Islet of Langerhans (tissue), 1 donor: Measurements from ENCODE around the gene ADAMTS19.
"Not testable (repeated sequence)": the region's sequence is repeated elsewhere in the genome, so short reads cannot be mapped to it uniquely, and the experiment has no call there.

Source experiments
- FAIRE-seq: peaks from one replicate; lab custom pipeline; 2011; peaks lifted over from hg19 to GRCh38; lab: Jason Lieb, UNC

ADAMTS19 gene

DNA sequence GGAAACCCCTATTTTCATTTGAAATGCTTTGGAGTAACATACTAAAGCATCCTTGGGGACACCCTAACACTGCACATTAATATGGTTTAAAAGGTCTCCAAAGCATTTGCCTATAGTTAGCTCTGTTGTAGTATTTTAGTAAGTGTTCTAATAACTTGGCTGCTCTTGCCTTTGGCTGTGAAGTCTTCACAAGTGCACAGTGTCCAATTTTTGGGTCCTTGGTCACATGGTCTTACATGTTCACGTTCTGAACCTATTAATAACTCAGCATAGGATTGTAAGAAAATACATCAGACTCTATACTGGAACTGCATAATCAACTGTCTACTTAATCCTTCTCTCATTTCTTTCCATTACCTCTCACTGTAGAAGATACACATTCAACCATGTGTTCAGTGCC is 17.4 kb downstream of the ADAMTS19 start:
- FAIRE-seq: no peak

- FAIRE-seq: no peak
These were observed 21.1 kb downstream of the ADAMTS19 start for GRCh38 chr5:129481161-129481560.

DNA sequence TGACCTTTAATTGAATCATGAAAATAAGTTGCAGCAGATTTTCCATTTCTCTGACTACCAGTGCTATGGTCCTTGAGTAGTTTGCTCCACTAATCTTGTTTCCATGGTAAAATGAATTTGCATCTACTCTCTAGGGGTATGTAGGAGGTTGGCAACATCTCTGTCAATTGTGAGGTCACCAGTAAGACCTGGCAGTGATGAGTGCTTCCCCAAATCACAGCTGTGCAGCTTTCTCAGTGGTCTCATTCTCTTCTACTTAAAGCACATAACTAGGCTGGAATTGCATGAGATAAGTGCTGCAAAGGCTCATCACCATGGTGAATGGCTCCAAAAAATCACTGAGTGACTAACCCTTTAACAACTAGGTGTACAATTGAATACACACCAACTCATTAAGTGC is 36.3 kb downstream of the ADAMTS19 start:
- no peak for FAIRE-seq

GRCh38 chr5:129496864-129497595 is 36.9 kb downstream of the ADAMTS19 start:
- no peak for FAIRE-seq

DNA sequence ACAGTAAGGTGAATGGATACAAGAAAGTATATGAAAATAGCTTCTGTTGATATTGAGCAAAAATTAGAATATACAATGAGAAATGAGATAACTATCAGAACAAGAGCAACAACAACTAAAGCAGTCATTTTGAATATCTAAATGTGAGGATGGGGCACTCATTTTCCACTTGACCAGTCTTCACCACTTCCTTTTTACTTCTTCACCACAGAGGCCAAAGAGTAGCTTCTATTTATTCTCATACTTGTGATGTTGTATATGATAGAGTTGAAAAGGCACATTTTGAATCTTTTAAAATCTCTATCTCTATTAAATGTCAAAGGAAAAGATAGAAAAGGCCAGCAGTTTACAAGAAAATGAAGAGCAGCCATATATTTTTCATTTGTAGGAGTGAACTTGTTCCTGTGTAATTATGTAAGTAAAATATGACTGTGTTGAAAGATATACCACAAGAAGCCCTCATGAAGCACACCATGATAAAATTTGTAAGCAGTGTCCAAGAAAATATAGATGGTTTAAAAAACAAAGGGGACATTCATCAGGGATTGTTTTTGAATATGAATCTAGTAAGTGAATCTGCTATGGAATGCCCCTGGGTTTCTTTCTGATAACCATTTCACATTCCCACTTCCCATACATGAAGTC is 39.2 kb downstream of the ADAMTS19 start:
- no peak for FAIRE-seq

DNA sequence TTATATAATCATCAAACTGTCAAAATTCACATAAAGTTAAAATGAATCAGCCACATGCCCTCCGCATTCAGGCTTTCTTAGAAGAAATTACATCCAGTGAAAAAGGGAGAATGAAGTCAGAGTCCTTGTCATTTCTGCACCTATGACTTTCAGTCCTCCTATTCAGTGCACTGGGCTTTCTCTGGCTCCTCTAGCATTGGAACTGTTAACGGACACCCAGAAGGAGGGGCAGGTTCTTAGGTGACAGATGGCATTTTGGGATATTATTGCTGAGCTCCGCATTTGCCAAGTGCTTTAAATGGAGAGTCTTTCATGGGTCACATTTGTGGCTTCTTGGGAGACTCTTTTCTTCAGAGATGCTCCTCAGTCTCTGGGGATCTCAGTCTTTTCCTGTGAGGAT is 40.0 kb downstream of the ADAMTS19 start:
- FAIRE-seq: no peak

GRCh38 chr5:129506086-129506485 is 46.0 kb downstream of the ADAMTS19 start:
- FAIRE-seq: no peak

DNA sequence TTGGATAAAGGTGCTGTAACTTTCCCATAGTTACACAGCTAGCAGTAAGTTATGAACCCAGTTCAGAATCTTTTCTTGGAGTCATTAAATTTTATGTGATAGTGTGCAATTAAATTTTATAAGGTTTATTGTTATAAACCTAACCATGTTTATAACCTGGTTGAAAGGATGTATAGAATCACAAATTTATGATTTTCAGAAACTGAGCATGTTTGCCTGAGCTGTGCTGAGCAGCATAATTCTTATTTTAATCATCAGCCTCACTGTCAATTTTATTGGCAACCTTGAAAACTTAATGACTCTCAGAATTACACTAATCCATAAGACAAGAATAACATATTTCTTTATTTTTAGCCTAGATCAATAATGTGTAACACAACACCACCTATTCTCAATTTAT is 46.9 kb downstream of the ADAMTS19 start:
- FAIRE-seq: no peak

DNA sequence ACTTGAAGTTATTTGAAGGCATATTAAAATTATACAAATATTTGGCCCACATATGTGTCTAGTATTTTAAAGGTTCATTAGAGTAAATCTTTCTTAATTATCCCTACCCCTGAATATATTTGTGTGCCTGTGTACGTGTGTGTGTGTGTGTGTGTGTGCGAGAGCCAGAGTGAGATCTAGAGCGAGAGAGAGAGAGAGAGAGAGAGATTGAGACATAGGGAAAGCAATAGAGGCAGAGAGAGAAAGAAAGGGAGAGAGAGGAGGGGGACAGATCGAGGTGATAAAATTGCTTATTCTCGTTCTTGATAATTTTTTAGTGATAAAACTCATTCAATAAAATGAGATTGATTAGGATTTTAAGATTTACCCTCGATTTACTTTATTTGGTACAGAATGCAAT is 47.4 kb downstream of the ADAMTS19 start:
- FAIRE-seq: no peak

GRCh38 chr5:129508606-129509005 is 48.5 kb downstream of the ADAMTS19 start:
- no peak for FAIRE-seq

- no peak for FAIRE-seq
These were observed 49.4 kb downstream of the ADAMTS19 start for GRCh38 chr5:129509363-129509975.

DNA sequence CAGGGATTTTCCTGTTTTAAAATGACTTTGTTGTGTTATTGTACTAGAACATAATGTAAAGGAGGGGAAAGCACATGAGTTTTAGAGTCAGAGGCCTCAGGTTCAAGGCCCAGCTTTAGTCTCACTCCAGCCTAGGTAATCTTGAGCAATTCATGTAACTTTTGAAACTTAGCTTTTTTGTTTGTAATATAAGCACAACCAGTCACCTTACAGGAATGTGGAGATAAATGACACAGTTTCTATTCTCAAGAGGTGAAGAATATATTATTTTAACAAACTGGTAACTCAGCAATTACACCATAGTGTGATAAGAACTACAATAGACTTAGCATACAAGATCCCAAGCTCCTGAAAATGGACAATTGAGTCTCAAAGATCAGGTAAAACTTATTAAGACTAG is 51.2 kb downstream of the ADAMTS19 start:
- no peak for FAIRE-seq

DNA sequence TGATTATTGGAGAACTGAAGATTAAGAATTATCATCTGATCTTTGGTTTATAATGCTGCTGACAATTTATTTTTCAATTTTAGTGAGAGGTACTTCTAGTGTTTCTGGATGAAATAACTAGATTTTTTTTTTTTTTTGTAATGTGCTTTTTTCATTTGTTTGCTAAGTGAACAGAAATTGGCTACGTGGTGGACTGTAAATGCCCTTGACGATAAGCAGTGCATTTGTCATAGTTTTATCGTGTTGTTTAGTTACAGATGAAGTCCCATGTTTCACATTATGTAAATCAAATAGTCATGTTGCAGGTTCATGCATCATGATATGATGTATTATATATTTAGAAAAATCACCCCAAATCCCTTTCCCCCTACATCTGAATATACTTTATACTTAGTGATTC is 81.0 kb downstream of the ADAMTS19 start:
- FAIRE-seq: no peak

- FAIRE-seq: no peak
These were observed 81.7 kb downstream of the ADAMTS19 start for GRCh38 chr5:129541648-129542251.

DNA sequence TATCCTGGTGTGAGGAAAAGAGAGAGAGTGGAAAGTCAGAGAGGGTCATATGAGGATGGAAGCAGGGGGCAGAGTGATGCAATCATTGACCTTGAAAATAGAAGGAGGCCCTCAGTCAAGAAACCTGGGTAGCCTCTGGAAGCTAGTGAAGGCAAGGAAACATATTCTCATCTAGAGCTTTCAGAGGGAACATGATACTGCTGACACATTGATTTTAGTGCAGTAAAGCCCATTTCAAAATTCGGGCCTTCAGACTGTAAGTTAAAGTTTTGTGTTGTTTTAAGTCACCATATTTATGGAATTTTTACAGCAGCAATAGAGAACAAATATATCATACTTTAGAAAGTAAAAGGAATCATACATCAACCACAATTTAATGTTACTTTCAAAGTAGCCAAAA is 87.0 kb downstream of the ADAMTS19 start:
- no peak for FAIRE-seq

DNA sequence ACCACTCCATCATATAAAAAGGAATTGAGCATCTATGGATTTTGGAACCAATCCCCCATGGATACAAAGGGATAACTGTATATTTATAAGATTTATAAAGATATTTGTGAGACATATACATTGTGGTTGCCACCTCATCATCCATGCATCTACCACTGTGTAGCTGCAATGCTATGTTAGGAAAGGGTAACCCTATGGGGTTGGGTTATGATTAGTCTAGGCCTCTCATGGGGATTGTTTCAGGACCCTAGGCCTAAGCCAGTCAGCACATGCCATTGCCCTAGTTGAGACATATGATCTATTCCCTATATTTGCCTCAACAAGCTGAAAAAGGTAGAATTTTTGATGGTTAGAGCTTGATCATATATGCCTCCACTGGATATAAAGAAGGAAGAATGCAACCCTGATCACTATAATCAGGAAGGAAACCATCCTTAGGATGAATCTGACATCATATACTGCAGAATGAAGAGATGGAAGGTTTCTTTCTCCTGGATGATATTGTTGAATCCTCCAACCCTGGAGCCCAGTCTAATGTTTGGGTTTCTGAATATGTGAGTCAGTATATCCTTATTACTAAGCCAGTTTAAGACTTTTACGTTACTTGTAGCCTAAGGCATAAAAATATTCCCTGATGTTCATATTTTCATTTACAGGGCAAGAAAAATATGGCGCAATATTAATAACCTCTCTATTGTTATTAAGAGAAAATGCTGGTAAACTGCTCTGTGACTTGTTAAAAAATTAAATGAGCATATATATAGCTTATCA is 94.2 kb downstream of the ADAMTS19 start:
- no peak for FAIRE-seq

DNA sequence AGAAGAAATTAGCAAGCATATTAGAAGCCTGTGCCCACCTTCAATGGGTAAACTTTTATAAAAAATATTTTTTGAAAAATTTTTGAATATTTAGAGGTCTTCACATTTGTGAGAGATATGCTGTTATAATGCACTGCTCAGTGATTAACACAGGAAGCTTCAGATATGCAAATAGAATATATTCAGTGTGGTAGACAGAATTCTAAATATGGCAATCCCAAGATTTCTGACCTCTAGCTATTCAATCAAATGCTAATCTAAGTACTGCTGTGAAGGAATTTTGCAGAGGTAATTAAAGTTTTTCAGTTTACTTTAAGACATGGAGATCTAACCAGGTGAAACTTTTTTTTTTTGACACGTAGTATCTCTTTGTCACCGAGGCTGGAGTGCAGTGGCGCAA is 103.5 kb downstream of the ADAMTS19 start:
- FAIRE-seq: no peak

DNA sequence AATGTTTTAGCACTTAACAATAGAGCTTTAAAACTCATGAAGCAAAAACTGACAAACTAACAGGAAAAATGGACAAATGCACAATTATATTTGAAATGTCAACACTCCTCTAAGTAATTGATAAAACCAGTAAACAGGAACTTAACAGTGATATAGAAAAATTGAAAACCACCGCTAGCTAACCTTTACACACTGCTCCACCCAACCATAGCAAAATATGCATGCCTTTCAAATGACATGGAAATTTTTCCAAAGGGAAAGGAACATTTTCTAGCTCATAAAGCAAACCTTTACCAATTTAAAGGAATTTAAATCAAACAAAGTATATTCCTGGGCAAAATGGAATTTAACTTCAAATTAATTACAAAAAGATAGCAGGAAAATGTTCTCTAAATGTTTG is 109.2 kb downstream of the ADAMTS19 start:
- FAIRE-seq: no peak

- FAIRE-seq: no peak
These were observed 112.0 kb downstream of the ADAMTS19 start for GRCh38 chr5:129572060-129572459.

DNA sequence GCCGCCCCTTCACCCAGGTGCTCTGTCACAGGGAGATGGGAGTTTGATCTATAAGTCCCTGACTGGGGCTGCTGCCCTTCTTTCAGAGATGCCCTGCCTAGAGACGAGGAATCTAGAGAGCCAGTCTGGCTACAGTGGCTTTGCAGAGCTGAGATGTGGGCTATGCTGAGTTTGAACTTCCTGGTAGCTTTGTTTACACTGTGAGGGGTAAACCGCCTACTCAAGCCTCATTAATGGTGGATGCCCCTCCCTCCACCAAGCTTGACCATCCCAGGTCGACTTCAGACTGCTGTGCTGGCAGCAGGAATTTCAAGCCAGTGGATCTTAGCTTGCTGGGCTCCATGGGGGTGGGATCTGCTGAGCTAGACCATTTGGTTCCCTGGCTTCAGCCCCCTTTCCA is 124.4 kb downstream of the ADAMTS19 start:
- not testable (repeated sequence) for FAIRE-seq

DNA sequence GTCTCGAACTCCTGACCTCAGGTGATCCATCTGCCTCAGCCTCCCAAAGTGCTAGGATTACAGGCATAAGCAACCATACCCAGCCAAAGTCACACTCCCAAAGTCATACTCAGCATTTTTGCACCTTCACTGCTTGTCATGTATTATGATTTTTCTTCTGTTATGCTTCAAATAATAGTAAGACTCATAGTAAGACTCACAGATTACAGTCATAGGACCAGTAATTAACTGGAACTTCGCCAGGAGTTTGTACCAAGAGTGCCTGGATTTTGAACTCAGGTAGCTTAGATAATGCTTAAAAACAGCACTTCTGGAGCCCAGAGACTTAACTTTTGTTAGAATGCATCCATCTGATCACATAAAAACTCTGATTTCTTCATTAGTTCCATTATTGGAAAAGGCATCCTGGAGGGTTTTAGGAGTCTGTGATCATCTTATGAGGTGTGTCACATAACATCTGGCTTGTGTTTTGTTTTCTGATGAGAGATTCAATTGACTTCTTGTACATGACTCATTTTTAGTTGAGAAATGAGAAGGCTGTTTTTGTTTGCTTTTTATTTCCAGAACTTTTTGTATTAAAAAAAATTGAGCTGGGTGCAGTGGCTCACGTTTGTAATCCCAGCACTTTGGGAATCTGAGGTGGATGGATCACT is 131.5 kb downstream of the ADAMTS19 start:
- no peak for FAIRE-seq

DNA sequence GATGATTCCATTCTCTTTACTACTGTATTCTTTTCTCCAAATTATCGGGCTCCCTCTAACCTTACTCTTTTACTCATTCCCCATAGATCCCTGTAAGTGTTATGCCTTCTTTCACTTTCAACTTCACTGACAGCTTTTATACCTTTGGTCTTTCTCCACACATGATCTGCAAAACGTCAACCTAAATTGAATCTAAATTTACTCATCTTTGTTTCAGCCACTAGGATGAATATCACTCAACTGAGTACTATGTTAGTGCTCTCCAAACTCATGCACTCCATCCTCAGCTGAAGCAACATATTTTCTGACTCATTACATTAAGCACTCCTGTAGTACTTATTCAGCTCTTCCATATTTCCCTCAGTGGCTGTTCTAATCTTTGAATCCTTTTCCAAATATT is 133.4 kb downstream of the ADAMTS19 start:
- no peak for FAIRE-seq
